OCI-LY7 (cell line): ENCODE data around the gene C14orf132. TPM values are rescaled to one million over a fixed set of nuclear protein-coding genes. Genes with fewer than 3 reads are reported as not detected.

Experiments used
- BruUV-seq: library from RNA; stranded (reverse); fragments of 400-500 nt; replicated peaks from 2 replicates; lab custom pipeline; 2021; lab: Mats Ljungman, UMichigan
- CTCF ChIA-PET: fragments of 300-600 bp; sonication (Branson Sonifier 250); formaldehyde crosslinking; loops from one replicate; lab custom pipeline; 2022; ENCODE audit warnings: antibody characterized with exemption; ENCODE audit not compliant: unreplicated experiment; lab: Charles Lee
- POLR2A ChIA-PET: fragments of 300-600 bp; sonication (Branson Sonifier 250); formaldehyde crosslinking; loops from one replicate; lab custom pipeline; 2022; ENCODE audit warnings: antibody characterized with exemption; lab: Charles Lee
- DNase-seq: peaks from one replicate; pipeline ENCODE4 v3.0.0-alpha.2; 2015; ENCODE audit warnings: low spot score
- H2AFZ ChIP-seq: fragments of 200-600 bp; sonication (generic), shearing (Covaris generic); 2 replicates; pipeline ENCODE4 v1.6.1; 2014; ENCODE audit warnings: mild to moderate bottlenecking, antibody characterized with exemption, low read length, moderate library complexity
- H3K27ac ChIP-seq: fragments of 200-600 bp; sonication (generic); 2 replicates; pipeline ENCODE4 v1.5.1; 2014; ENCODE audit warnings: mixed run types, low read depth, mild to moderate bottlenecking, moderate library complexity, low read length, inconsistent platforms; ENCODE audit not compliant: poor library complexity, severe bottlenecking
- H3K36me3 ChIP-seq: fragments of 200-600 bp; sonication (generic); 2 replicates; pipeline ENCODE4 v1.6.1; 2014; ENCODE audit warnings: mild to moderate bottlenecking, antibody characterized with exemption, low read length, moderate library complexity, mixed read lengths; ENCODE audit not compliant: insufficient read depth
- H3K4me1 ChIP-seq: fragments of 200-600 bp; sonication (generic); 2 replicates; pipeline ENCODE4 v1.5.1; 2014; ENCODE audit warnings: mild to moderate bottlenecking, low read length; ENCODE audit not compliant: insufficient read depth, poor library complexity, severe bottlenecking
- H3K4me2 ChIP-seq: fragments of 200-600 bp; sonication (generic); 2 replicates; pipeline ENCODE4 v1.6.1; 2014; ENCODE audit warnings: mild to moderate bottlenecking, low read length
- H3K4me3 ChIP-seq: fragments of 200-600 bp; sonication (generic); 2 replicates; pipeline ENCODE4 v1.5.1; 2014; ENCODE audit warnings: mild to moderate bottlenecking, low read depth, low read length; ENCODE audit not compliant: poor library complexity, severe bottlenecking
- H3K79me2 ChIP-seq: fragments of 200-600 bp; sonication (generic); 2 replicates; pipeline ENCODE4 v1.6.1; 2016; ENCODE audit warnings: low read depth, mild to moderate bottlenecking, low read length, moderate library complexity, mixed read lengths; ENCODE audit not compliant: insufficient read depth
- H3K9me2 ChIP-seq: fragments of 200-600 bp; sonication (generic); 2 replicates; pipeline ENCODE4 v1.6.1; 2016; ENCODE audit warnings: mild to moderate bottlenecking, low read length, mixed read lengths; ENCODE audit not compliant: insufficient read depth
- H3K9me3 ChIP-seq: fragments of 200-600 bp; sonication (generic); 2 replicates; pipeline ENCODE4 v1.6.1; 2014; ENCODE audit warnings: mild to moderate bottlenecking, mixed run types, low read length, mixed read lengths
- H4K20me1 ChIP-seq: fragments of 200-600 bp; sonication (generic); 2 replicates; pipeline ENCODE4 v1.6.1; 2014; ENCODE audit warnings: mild to moderate bottlenecking, antibody characterized with exemption, low read length, moderate library complexity, mixed read lengths; ENCODE audit not compliant: insufficient read depth
- EZH2phosphoT487 ChIP-seq: fragments of 200-600 bp; sonication (generic); IDR thresholded peaks from 2 replicates; pipeline ENCODE4 v1.6.1; 2018; ENCODE audit warnings: low read depth, borderline replicate concordance, mild to moderate bottlenecking, mixed run types, antibody characterized with exemption, low read length, moderate library complexity, mixed read lengths
- intact Hi-C: fragments of 100-400 bp; cut with micrococcal nuclease; formaldehyde crosslinking; loops from one replicate; pipeline ENCODE4 v1.10.0; 2022; ENCODE audit not compliant: unreplicated experiment
- total RNA-seq, 2 experiments: library from RNA; depleted of rRNA in 1 of 2; stranded (reverse); fragments of >200 nt in 1 of 2; shearing (Covaris generic) in 1 of 2; gene quantifications; 2 replicates each; pipeline ENCODE4 v1.2.3, GENCODE V29; 2014 to 2022
- TF ChIP-seq, protein P1 (sequence below): fragments of 200-600 bp; sonication (generic); conservative IDR thresholded peaks from 2 replicates; pipeline ENCODE4 v1.5.1; 2014; ENCODE audit warnings: mild to moderate bottlenecking, antibody characterized with exemption, low read length, moderate library complexity, mixed read lengths

The C14orf132 gene
- total RNA-seq, 2 experiments from 2014 or later: 0.27 TPM; not detected in 1

DNA sequence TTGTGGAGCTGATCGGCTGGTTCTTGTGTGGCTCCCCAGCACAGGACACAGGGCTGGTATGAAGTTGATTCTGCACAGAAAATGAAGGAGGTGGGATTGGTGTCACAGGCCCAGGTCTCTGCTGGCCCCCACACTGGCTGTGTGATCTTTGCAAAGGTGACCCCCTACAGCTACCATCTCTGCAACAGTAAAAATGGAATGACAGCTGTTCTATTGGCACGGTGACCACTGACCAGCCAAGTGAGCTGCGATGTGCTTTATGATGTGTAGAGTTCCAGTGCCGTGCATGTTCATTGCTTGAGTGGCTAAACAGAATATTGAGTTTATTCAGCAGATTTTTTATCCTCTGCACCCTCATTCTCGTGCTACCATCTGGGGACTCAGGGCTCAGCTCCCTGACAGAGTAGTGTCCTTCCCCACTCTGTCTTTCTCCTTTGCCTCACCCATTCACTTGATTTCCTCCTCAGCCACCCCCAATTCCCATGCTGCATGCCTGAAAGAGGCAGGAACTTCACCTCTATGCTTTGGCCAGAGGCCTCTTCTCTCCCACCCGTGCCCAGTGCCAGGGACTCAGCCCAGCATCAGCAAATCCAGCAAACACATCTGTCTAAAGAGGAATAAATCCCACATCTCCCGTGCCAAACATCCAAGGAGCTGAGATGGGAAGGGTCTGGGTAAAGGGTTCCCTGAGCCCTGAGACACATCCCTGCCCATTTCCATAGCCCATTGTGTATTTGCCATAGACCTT lies 21.2 kb downstream of the C14orf132 start:
- ChIA-PET CTCF (no interaction called here), POLR2A (interaction anchor here (0.6 to 0.9 kb wide), 3 partner anchors 30 to 1979 kb away, joined by 3 to 4 read pairs (median 4); no protein-coding TSS in a partner anchor)
- intact Hi-C loops: no loop called here
- no peaks in the 10 kb centered on the region for H3K9me3 ChIP-seq
- no TSS peak for BruUV-seq
- TF ChIP-seq EZH2phosphoT487: no peak
- TF ChIP-seq, protein P1, sequence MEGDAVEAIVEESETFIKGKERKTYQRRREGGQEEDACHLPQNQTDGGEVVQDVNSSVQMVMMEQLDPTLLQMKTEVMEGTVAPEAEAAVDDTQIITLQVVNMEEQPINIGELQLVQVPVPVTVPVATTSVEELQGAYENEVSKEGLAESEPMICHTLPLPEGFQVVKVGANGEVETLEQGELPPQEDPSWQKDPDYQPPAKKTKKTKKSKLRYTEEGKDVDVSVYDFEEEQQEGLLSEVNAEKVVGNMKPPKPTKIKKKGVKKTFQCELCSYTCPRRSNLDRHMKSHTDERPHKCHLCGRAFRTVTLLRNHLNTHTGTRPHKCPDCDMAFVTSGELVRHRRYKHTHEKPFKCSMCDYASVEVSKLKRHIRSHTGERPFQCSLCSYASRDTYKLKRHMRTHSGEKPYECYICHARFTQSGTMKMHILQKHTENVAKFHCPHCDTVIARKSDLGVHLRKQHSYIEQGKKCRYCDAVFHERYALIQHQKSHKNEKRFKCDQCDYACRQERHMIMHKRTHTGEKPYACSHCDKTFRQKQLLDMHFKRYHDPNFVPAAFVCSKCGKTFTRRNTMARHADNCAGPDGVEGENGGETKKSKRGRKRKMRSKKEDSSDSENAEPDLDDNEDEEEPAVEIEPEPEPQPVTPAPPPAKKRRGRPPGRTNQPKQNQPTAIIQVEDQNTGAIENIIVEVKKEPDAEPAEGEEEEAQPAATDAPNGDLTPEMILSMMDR: no peak
- no peak overlapping the region for H3K4me3 ChIP-seq
- H3K79me2 ChIP-seq: no peaks in the 10 kb centered on the region
- H4K20me1 ChIP-seq: no peaks in the 10 kb centered on the region
- no peak overlapping the region for H3K27ac ChIP-seq
- H3K9me2 ChIP-seq: no peaks in the 10 kb centered on the region
- no peak overlapping the region for H3K4me2 ChIP-seq
- DNase-seq: no peak
- H2AFZ ChIP-seq: no peak overlapping the region
- no peaks in the 10 kb centered on the region for H3K36me3 ChIP-seq
- H3K4me1 ChIP-seq: peaks cover 7% of the 10 kb centered on the region

DNA sequence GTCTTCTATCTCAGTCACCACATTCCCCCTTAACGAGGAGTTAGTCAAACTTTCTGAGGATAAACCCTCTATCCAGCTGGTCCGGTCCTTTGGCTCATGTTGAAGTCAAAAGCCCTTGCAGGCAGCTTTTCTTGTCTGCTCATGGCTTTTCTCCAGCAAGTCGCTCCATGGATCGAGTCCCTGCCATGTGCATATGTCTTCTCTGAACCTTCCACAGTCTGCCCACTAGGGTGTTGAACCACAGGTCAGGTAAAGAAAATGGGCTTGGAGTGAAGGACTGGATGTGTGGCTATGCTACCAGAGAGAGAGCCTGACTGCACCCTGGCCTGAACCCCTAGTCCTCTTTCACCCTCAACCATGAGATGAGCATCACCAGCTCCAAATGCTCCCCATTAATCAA lies 22.8 kb downstream of the C14orf132 start:
- no peak for DNase-seq
- Histone ChIP-seq H3K79me2 (no peaks in the 10 kb centered on the region), H3K9me2 (no peaks in the 10 kb centered on the region), H3K4me1 (peaks cover 7% of the 10 kb centered on the region), H4K20me1 (no peaks in the 10 kb centered on the region), H3K9me3 (no peaks in the 10 kb centered on the region), H3K4me2 (no peak overlapping the region), H3K36me3 (no peaks in the 10 kb centered on the region), H2AFZ (no peak overlapping the region), H3K4me3 (no peak overlapping the region), H3K27ac (no peak overlapping the region)
- intact Hi-C loops: no loop called here
- ChIA-PET CTCF (no interaction called here), POLR2A (interaction anchor here (1.0 to 1.1 kb wide), 2 partner anchors 16 kb away, joined by 3 to 4 read pairs; no protein-coding TSS in a partner anchor)
- no TSS peak for BruUV-seq
- no peak for TF ChIP-seq EZH2phosphoT487
- TF ChIP-seq, protein P1: no peak

DNA sequence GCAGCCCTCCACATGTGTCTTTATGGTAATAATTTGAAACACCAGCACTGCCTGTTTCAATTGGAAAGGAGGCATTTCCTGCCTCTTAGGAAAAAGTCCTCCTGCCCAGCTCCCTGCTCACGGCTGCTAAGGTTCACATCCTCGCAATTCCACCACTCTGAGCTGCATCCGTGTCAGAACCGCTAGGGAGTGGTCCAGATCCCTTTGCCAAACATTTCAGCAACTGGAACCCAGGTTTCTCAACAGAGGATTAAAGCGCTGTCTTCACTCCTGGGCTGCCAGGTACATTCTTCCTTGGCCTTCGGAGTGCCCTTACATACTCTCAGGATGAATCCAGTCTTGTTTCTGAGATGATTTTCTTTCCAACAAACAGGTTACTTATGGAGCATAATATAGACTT lies 23.3 kb downstream of the C14orf132 start:
- no peak for TF ChIP-seq EZH2phosphoT487
- TF ChIP-seq, protein P1: no peak
- intact Hi-C loops: no loop called here
- H3K79me2 ChIP-seq: no peaks in the 10 kb centered on the region

More for the DNA sequence above, 23.3 kb downstream of the C14orf132 start:
- Histone ChIP-seq H2AFZ (no peak overlapping the region), H3K36me3 (no peaks in the 10 kb centered on the region), H4K20me1 (no peaks in the 10 kb centered on the region), H3K9me3 (no peaks in the 10 kb centered on the region), H3K4me3 (no peak overlapping the region), H3K27ac (no peak overlapping the region), H3K4me2 (no peak overlapping the region), H3K9me2 (no peaks in the 10 kb centered on the region), H3K4me1 (peaks cover 7% of the 10 kb centered on the region)
- CTCF ChIA-PET: no interaction called here
- POLR2A ChIA-PET: interaction anchor here (1.0 to 1.1 kb wide), 2 partner anchors 16 to 17 kb away, joined by 3 to 4 read pairs; no protein-coding TSS in a partner anchor
- BruUV-seq: no TSS peak
- no peak for DNase-seq
